Large intestine (tissue), 3 donors: ENCODE data around the gene ZW10. TPM values are rescaled to one million over a fixed set of nuclear protein-coding genes. Genes with fewer than 3 reads are reported as not detected.
"Not testable (repeated sequence)": the region's sequence is repeated elsewhere in the genome, so short reads cannot be mapped to it uniquely, and the experiment has no call there.

ENCODE experiments used
- DNase-seq, 2 donors: peaks; one replicate each; pipeline versions ENCODE4 v3.0.0 to v3.0.0-alpha.2; 2013
- H3K27ac ChIP-seq: one replicate; pipeline ENCODE4 v1.5.1; 2013; ENCODE audit warnings: low read length
- H3K27me3 ChIP-seq: 2 replicates; pipeline ENCODE4 v1.6.1; 2013; ENCODE audit warnings: low read length; ENCODE audit not compliant: control insufficient read depth, insufficient read depth
- H3K36me3 ChIP-seq: 2 replicates; pipeline ENCODE4 v1.6.1; 2013; ENCODE audit warnings: low read length; ENCODE audit not compliant: control insufficient read depth, insufficient read depth
- H3K4me1 ChIP-seq: one replicate; pipeline ENCODE4 v1.6.1; 2013; ENCODE audit warnings: low read length; ENCODE audit not compliant: control insufficient read depth, insufficient read depth
- H3K4me3 ChIP-seq: one replicate; pipeline ENCODE4 v1.5.1; 2013; ENCODE audit warnings: low read length
- H3K9me3 ChIP-seq: one replicate; pipeline ENCODE4 v1.6.1; 2013; ENCODE audit warnings: mild to moderate bottlenecking, low read depth, low read length, moderate library complexity; ENCODE audit not compliant: control insufficient read depth
- WGBS: methylation state at CpG from one replicate; pipeline ENCODE4 v1.1.5; 2013; ENCODE audit warnings: low lambda C conversion rate; ENCODE audit not compliant: insufficient coverage; 5-methylcytosine and 5-hydroxymethylcytosine counted together
- polyA plus RNA-seq: library from polyadenylated mRNA; unstranded; fragments of 120-200 nt; gene quantifications from one replicate; pipeline ENCODE4 v1.2.1, GENCODE V29; 2013

The ZW10 gene
- polyA plus RNA-seq, 1 donor, result 14.7 TPM

- not testable (repeated sequence) for H3K27me3 ChIP-seq, H3K4me1 ChIP-seq, DNase-seq, H3K9me3 ChIP-seq, H3K27ac ChIP-seq, H3K4me3 ChIP-seq
- peaks cover 47% of the 10 kb centered on the region for H3K36me3 ChIP-seq
- WGBS, result no CpG with 5 or more reads among the region's 2 CpGs
These were observed 10.5 kb downstream of the ZW10 start for GRCh38 chr11:113763040-113763439.

- 100% methylated on average over 1 of the region's 3 CpGs for WGBS
- no peak overlapping the region for H3K27ac ChIP-seq
- H3K4me3 ChIP-seq, result no peak overlapping the region
- H3K4me1 ChIP-seq, result no peaks in the 10 kb centered on the region
- DNase-seq, result no peak
- no peaks in the 10 kb centered on the region for H3K9me3 ChIP-seq
- no peaks in the 10 kb centered on the region for H3K27me3 ChIP-seq
- H3K36me3 ChIP-seq, result peaks cover 45% of the 10 kb centered on the region
These were observed 13.3 kb downstream of the ZW10 start for GRCh38 chr11:113760241-113760640.

GRCh38 chr11:113752932-113753331 is 20.6 kb downstream of the ZW10 start:
- H3K27ac ChIP-seq, result no peak overlapping the region
- H3K27me3 ChIP-seq, result no peaks in the 10 kb centered on the region
- no peaks in the 10 kb centered on the region for H3K4me1 ChIP-seq
- H3K4me3 ChIP-seq, result no peak overlapping the region
- 83% methylated on average over 1 of the region's 3 CpGs for WGBS
- peaks cover 35% of the 10 kb centered on the region for H3K36me3 ChIP-seq
- no peaks in the 10 kb centered on the region for H3K9me3 ChIP-seq
- DNase-seq, result no peak

GRCh38 chr11:113736323-113736722 is 37.2 kb downstream of the ZW10 start:
- Histone ChIP-seq H3K36me3 (peaks cover 70% of the 10 kb centered on the region), H3K27ac (no peak overlapping the region), H3K9me3 (no peaks in the 10 kb centered on the region), H3K27me3 (no peaks in the 10 kb centered on the region), H3K4me1 (no peaks in the 10 kb centered on the region), H3K4me3 (no peak overlapping the region)
- WGBS, result no CpG with 5 or more reads among the region's 1 CpG
- no peak for DNase-seq

- no peak overlapping the region for H3K27ac ChIP-seq
- H3K9me3 ChIP-seq, result no peaks in the 10 kb centered on the region
- H3K27me3 ChIP-seq, result no peaks in the 10 kb centered on the region
- no peak overlapping the region for H3K4me3 ChIP-seq
- peaks cover 39% of the 10 kb centered on the region for H3K36me3 ChIP-seq
- DNase-seq, result no peak
- H3K4me1 ChIP-seq, result no peaks in the 10 kb centered on the region
- WGBS, result 100% methylated on average over 1 of the region's 5 CpGs
These were observed 41.4 kb downstream of the ZW10 start for GRCh38 chr11:113732092-113732491.

GRCh38 chr11:113730887-113731726 is 42.4 kb downstream of the ZW10 start:
- H3K9me3 ChIP-seq, result no peaks in the 10 kb centered on the region
- WGBS, result 0% methylated on average over 1 of the region's 4 CpGs
- H3K27ac ChIP-seq, result no peak overlapping the region
- H3K4me1 ChIP-seq, result peaks cover 2% of the 10 kb centered on the region
- no peak overlapping the region for H3K4me3 ChIP-seq
- peak; percentile 51 to 52 for DNase-seq
- peaks cover 30% of the 10 kb centered on the region for H3K36me3 ChIP-seq
- H3K27me3 ChIP-seq, result no peaks in the 10 kb centered on the region

- H3K27me3 ChIP-seq, result no peaks in the 10 kb centered on the region
- 40% methylated on average over 1 of the region's 5 CpGs for WGBS
- H3K9me3 ChIP-seq, result no peaks in the 10 kb centered on the region
- no peak overlapping the region for H3K4me3 ChIP-seq
- peaks cover 20% of the 10 kb centered on the region for H3K36me3 ChIP-seq
- no peak for DNase-seq
- H3K4me1 ChIP-seq, result peaks cover 8% of the 10 kb centered on the region
- H3K27ac ChIP-seq, result no peak overlapping the region
These were observed 44.0 kb downstream of the ZW10 start for GRCh38 chr11:113729456-113729855.

GRCh38 chr11:113728814-113729213 is 44.7 kb downstream of the ZW10 start:
- H3K27ac ChIP-seq, result no peak overlapping the region
- 92% methylated on average over 2 of the region's 3 CpGs for WGBS
- DNase-seq, result no peak
- peaks cover 15% of the 10 kb centered on the region for H3K36me3 ChIP-seq
- no peaks in the 10 kb centered on the region for H3K27me3 ChIP-seq
- H3K9me3 ChIP-seq, result no peaks in the 10 kb centered on the region
- H3K4me1 ChIP-seq, result peaks cover 8% of the 10 kb centered on the region
- H3K4me3 ChIP-seq, result no peak overlapping the region

- no peak overlapping the region for H3K4me3 ChIP-seq
- no peaks in the 10 kb centered on the region for H3K9me3 ChIP-seq
- H3K36me3 ChIP-seq, result no peaks in the 10 kb centered on the region
- H3K4me1 ChIP-seq, result peaks cover 8% of the 10 kb centered on the region
- no peaks in the 10 kb centered on the region for H3K27me3 ChIP-seq
- DNase-seq, result peak; percentile 79 to 92
- WGBS, result 33% methylated on average over 1 of the region's 3 CpGs
- peak overlapping the region; percentile 74 for H3K27ac ChIP-seq
These were observed 47.6 kb downstream of the ZW10 start for GRCh38 chr11:113725913-113726312.

- Histone ChIP-seq H3K27ac (peak overlapping the region; percentile 50), H3K4me1 (peaks cover 8% of the 10 kb centered on the region), H3K36me3 (no peaks in the 10 kb centered on the region), H3K27me3 (no peaks in the 10 kb centered on the region), H3K9me3 (no peaks in the 10 kb centered on the region), H3K4me3 (no peak overlapping the region)
- DNase-seq, result no peak
- 100% methylated on average over 2 of the region's 5 CpGs for WGBS
These were observed 48.1 kb downstream of the ZW10 start for GRCh38 chr11:113725407-113725806.

- Histone ChIP-seq H3K4me1 (peaks cover 8% of the 10 kb centered on the region), H3K4me3 (no peak overlapping the region), H3K36me3 (no peaks in the 10 kb centered on the region), H3K27me3 (no peaks in the 10 kb centered on the region), H3K9me3 (no peaks in the 10 kb centered on the region), H3K27ac (no peak overlapping the region)
- no CpG with 5 or more reads among the region's 3 CpGs for WGBS
- no peak for DNase-seq
These were observed 48.7 kb downstream of the ZW10 start for GRCh38 chr11:113724778-113725177.
